B cell (primary cell): Measurements from ENCODE around the gene EGFR.

Experiments
- CTCF ChIP-seq: fragments of 200-600 bp; IDR thresholded peaks from one replicate; pipeline ENCODE4 v1.8.0; 2022; ENCODE audit warnings: antibody characterized with exemption, mild to moderate bottlenecking
- EZH2 ChIP-seq: IDR thresholded peaks from 2 replicates; pipeline ENCODE4 v1.6.1; 2012; ENCODE audit warnings: borderline replicate concordance, low read depth, mild to moderate bottlenecking, moderate library complexity, low read length; ENCODE audit not compliant: insufficient read depth, poor library complexity, severe bottlenecking

- TF ChIP-seq CTCF (no peak), EZH2 (no peak)
Measured at GRCh38 chr7:55185321-55185802, 166.5 kb downstream of the EGFR start.
